K562 (cell line): ENCODE results near the gene ASGR2. TPM values are rescaled to one million over a fixed set of nuclear protein-coding genes. Genes with fewer than 3 reads are reported as not detected.

Experiments
- ATAC-seq: fragments of 200-7000 bp; cut with Tn5 transposase; 3 replicates; pipeline ENCODE4 v1.9.1; 2020; ENCODE audit warnings: moderate library complexity
- BruUV-seq: library from RNA; stranded (reverse); fragments of 400-500 nt; replicated peaks from 2 replicates; lab custom pipeline; 2021; lab: Mats Ljungman, UMichigan
- CTCF ChIA-PET: fragments of 300-600 bp; formaldehyde crosslinking; extraction: SDS; loops from one replicate; lab custom pipeline; 2021; ENCODE audit warnings: low intra/inter-chr PET ratio; lab: Yijun Ruan, JAX
- POLR2A ChIA-PET: fragments of 300-600, 350-650 bp; sonication (Branson Sonifier 250); formaldehyde crosslinking; extraction: SDS; loops from one replicate; lab custom pipeline; 2021; ENCODE audit warnings: antibody characterized with exemption, inconsistent platforms; lab: Yijun Ruan, JAX
- DNase-seq, 4 experiments: peaks; one replicate each; pipeline versions ENCODE4 v3.0.0 to v3.0.0-alpha.2; 2011 to 2018; ENCODE audit warnings: low spot score in 3 of 4, mixed read lengths in 3 of 4; ENCODE audit errors: extremely low read depth in 1 of 4
- FAIRE-seq: peaks from 2 replicates; lab custom pipeline; 2011; peaks lifted over from hg19 to GRCh38; lab: Jason Lieb, UNC
- H2AFZ ChIP-seq: 2 replicates; pipeline ENCODE4 v1.6.0; 2011; ENCODE audit warnings: low read depth, low read length, control low read depth, inconsistent platforms
- H3K27ac ChIP-seq: fragments of 200-600 bp; 3 replicates; pipeline ENCODE4 v1.8.0; 2011; ENCODE audit warnings: low read depth, mild to moderate bottlenecking, control low read depth, inconsistent platforms, low read length, moderate library complexity, mixed read lengths; ENCODE audit errors: extremely low read depth
- H3K27me3 ChIP-seq, 2 experiments: fragments of 300-600 bp in 1 of 2; 2 replicates in 1 of 2; 3 replicates in 1 of 2; pipeline versions ENCODE4 v1.6.0 to v1.8.0; 2011; ENCODE audit warnings: inconsistent platforms in 2 of 2, low read length in 2 of 2, mild to moderate bottlenecking in 1 of 2, mixed read lengths in 1 of 2, moderate library complexity in 1 of 2; ENCODE audit not compliant: control insufficient read depth in 2 of 2, insufficient read depth in 2 of 2
- H3K36me3 ChIP-seq: fragments of 300-600 bp; 3 replicates; pipeline ENCODE4 v1.8.0; 2011; ENCODE audit warnings: mild to moderate bottlenecking, low read length, inconsistent platforms; ENCODE audit not compliant: control insufficient read depth, insufficient read depth
- H3K4me1 ChIP-seq, 2 experiments: fragments of 200-600 bp in 1 of 2; replicated peaks in 1 of 2; 2 replicates in 1 of 2; 3 replicates in 1 of 2; pipeline versions ENCODE4 v1.5.1 to v1.8.0; 2011; ENCODE audit warnings: inconsistent platforms in 2 of 2, low read length in 2 of 2, mild to moderate bottlenecking in 1 of 2, mixed read lengths in 1 of 2, moderate library complexity in 1 of 2; ENCODE audit not compliant: control insufficient read depth in 2 of 2, insufficient read depth in 2 of 2
- H3K4me2 ChIP-seq: 2 replicates; pipeline ENCODE4 v1.6.1; 2011; ENCODE audit warnings: low read length, control low read depth, inconsistent platforms, mixed read lengths; ENCODE audit not compliant: insufficient read depth
- H3K4me3 ChIP-seq: fragments of 200-600 bp; sonication (generic), shearing (Covaris generic); 2 replicates; pipeline ENCODE4 v1.5.1; 2016; ENCODE audit warnings: control low read depth, inconsistent platforms
- H3K79me2 ChIP-seq: fragments of 200-600 bp; 3 replicates; pipeline ENCODE4 v1.8.0; 2011; ENCODE audit warnings: low read length, inconsistent platforms; ENCODE audit not compliant: control insufficient read depth, insufficient read depth
- H3K9ac ChIP-seq, 2 experiments: 2 replicates each; pipeline versions ENCODE4 v1.6.0 to v1.6.1; 2011; ENCODE audit warnings: low read depth in 2 of 2, low read length in 2 of 2, control low read depth in 1 of 2, inconsistent platforms in 1 of 2, mild to moderate bottlenecking in 1 of 2, mixed read lengths in 1 of 2; ENCODE audit not compliant: insufficient read depth in 1 of 2
- H3K9me1 ChIP-seq: one replicate; pipeline ENCODE4 v1.6.0; 2011; ENCODE audit warnings: inconsistent platforms, mild to moderate bottlenecking, low read length, moderate library complexity; ENCODE audit not compliant: control insufficient read depth, insufficient read depth
- H3K9me3 ChIP-seq: replicated peaks from 2 replicates; pipeline ENCODE4 v1.5.1; 2011; ENCODE audit warnings: low read depth, low read length, inconsistent platforms; ENCODE audit not compliant: control insufficient read depth, insufficient read depth
- H4K20me1 ChIP-seq: replicated peaks from 2 replicates; pipeline ENCODE4 v1.6.1; 2011; ENCODE audit warnings: low read length, inconsistent platforms, mixed read lengths; ENCODE audit not compliant: control insufficient read depth, insufficient read depth
- ARID2 ChIP-seq: fragments of 450-650 bp; IDR thresholded peaks from 2 replicates; pipeline ENCODE4 v1.6.1; 2017; ENCODE audit warnings: antibody characterized with exemption, mild to moderate bottlenecking
- CBFA2T3 ChIP-seq: fragments of 450-650 bp; IDR thresholded peaks from 2 replicates; pipeline ENCODE4 v1.6.1; 2017
- CCNT2 ChIP-seq: IDR thresholded peaks from 2 replicates; pipeline ENCODE4 v1.6.1; 2011; ENCODE audit warnings: borderline replicate concordance, low read depth, mild to moderate bottlenecking, moderate library complexity, mixed read lengths, low read length; ENCODE audit not compliant: insufficient read length; ENCODE audit errors: extremely low read depth
- HNRNPL ChIP-seq: fragments of 200-400 bp; formaldehyde crosslinking; IDR thresholded peaks from 2 replicates; pipeline ENCODE4 v1.6.1; 2017; ENCODE audit warnings: low read depth, mild to moderate bottlenecking, low read length
- NRF1 ChIP-seq, 2 experiments: fragments of 450-650 bp; IDR thresholded peaks in 1 of 2; conservative IDR thresholded peaks in 1 of 2; 2 replicates each; pipeline ENCODE4 v1.6.1; 2014; ENCODE audit warnings: mild to moderate bottlenecking in 2 of 2
- POLR2A ChIP-seq: fragments of 450-650 bp; conservative IDR thresholded peaks from 2 replicates; pipeline ENCODE4 v1.6.1; 2016
- SMAD4 ChIP-seq: fragments of 250-450 bp; sonication (Bioruptor Pico); conservative IDR thresholded peaks from 2 replicates; pipeline ENCODE4 v1.8.0; 2021; ENCODE audit warnings: inconsistent platforms, mild to moderate bottlenecking, moderate library complexity
- SREBF2 ChIP-seq: sonication (generic); formaldehyde crosslinking; IDR thresholded peaks from 2 replicates; pipeline ENCODE4 v1.4.0; 2020; ENCODE audit warnings: mild to moderate bottlenecking, missing genetic modification reagents
- SRSF1 ChIP-seq: fragments of 200-400 bp; formaldehyde crosslinking; IDR thresholded peaks from 2 replicates; pipeline ENCODE4 v1.6.1; 2017; ENCODE audit warnings: mild to moderate bottlenecking, low read depth, low read length, moderate library complexity
- TAF7 ChIP-seq: fragments of 450-650 bp; IDR thresholded peaks from 2 replicates; pipeline ENCODE4 v1.6.1; 2016; ENCODE audit warnings: missing genetic modification characterization, missing compliant biosample characterization
- TEAD1 ChIP-seq, 2 experiments: fragments of 450-650 bp in 1 of 2; sonication (generic) in 1 of 2; formaldehyde crosslinking; IDR thresholded peaks; 2 replicates each; pipeline versions ENCODE4 v1.4.0 to v1.8.0; 2020 to 2022; ENCODE audit warnings: mild to moderate bottlenecking in 2 of 2, missing genetic modification reagents in 1 of 2
- TRIM28 ChIP-seq: fragments of 450-650 bp; IDR thresholded peaks from 2 replicates; pipeline ENCODE4 v1.6.1; 2017
- ZNF165 ChIP-seq: fragments of 250-450 bp; sonication (Bioruptor Pico); IDR thresholded peaks from 2 replicates; pipeline ENCODE4 v1.4.0; 2020; ENCODE audit warnings: borderline replicate concordance
- ZNF175 ChIP-seq: fragments of 200-800 bp; sonication (Bioruptor generic); IDR thresholded peaks from 2 replicates; pipeline ENCODE4 v1.6.1; 2016; ENCODE audit warnings: low read depth, mild to moderate bottlenecking, missing genetic modification characterization, missing compliant biosample characterization
- ZNF239 ChIP-seq: fragments of 250-450 bp; sonication (Bioruptor Pico); IDR thresholded peaks from 2 replicates; pipeline ENCODE4 v1.4.0; 2020; ENCODE audit warnings: mild to moderate bottlenecking
- ZNF431 ChIP-seq: sonication (generic); formaldehyde crosslinking; IDR thresholded peaks from 2 replicates; pipeline ENCODE4 v1.8.0; 2022; ENCODE audit warnings: mild to moderate bottlenecking, missing genetic modification reagents
- WGBS: fragments of 100-300 bp; shearing (Covaris generic); methylation state at CpG from one replicate; pipeline ENCODE4 v1.1.6; 2016; ENCODE audit warnings: low coverage, mixed read lengths; ENCODE audit not compliant: insufficient coverage; ENCODE audit errors: missing lambda C conversion rate; 5-methylcytosine and 5-hydroxymethylcytosine counted together
- in situ Hi-C: fragments of 300-500 bp; cut with MboI; formaldehyde crosslinking; loops from 4 replicates; pipeline ENCODE4 v1.15.0; 2018; ENCODE audit warnings: inconsistent platforms, mixed read lengths
- intact Hi-C: fragments of 100-400 bp; cut with micrococcal nuclease; formaldehyde crosslinking; loops from 2 replicates; pipeline ENCODE4 v1.14.2; 2022
- polyA plus RNA-seq, 8 experiments: library from polyadenylated mRNA; depleted of rRNA in 4 of 8; stranded (reverse) in 5 of 8; unstranded in 3 of 8; fragments of >200 nt; fragmentation: Nextera tagmentation in 2 of 8; fragmentation: Illumina TruSeq in 1 of 8; extraction: Ambion mirVana in 2 of 8; extraction: Trizol in 1 of 8; gene quantifications; 2 replicates each; pipeline versions ENCODE4 v1.2.1 to v1.2.3, GENCODE V29; 2011 to 2014; ENCODE audit warnings: inconsistent platforms in 1 of 8, missing spikeins in 1 of 8
- total RNA-seq, 7 experiments: library from RNA; depleted of rRNA in 6 of 7; stranded (reverse); fragments of >200 nt in 6 of 7; fragmentation: Illumina TruSeq in 2 of 7; extraction: Trizol in 2 of 7; gene quantifications; 2 replicates each; pipeline versions ENCODE4 v1.2.1 to v1.2.3, GENCODE V29; 2011 to 2021; ENCODE audit warnings: low replicate concordance in 1 of 7
- TF ChIP-seq, protein P1 (sequence below): fragments of 250-450 bp; sonication (Bioruptor Pico); IDR thresholded peaks from 2 replicates; pipeline ENCODE4 v1.8.0; 2021; ENCODE audit warnings: moderate library complexity, mild to moderate bottlenecking, inconsistent platforms
- TF ChIP-seq, protein P2 (sequence below): fragments of 450-650 bp; IDR thresholded peaks from 2 replicates; pipeline ENCODE4 v1.6.1; 2018; ENCODE audit warnings: mild to moderate bottlenecking, low read depth; ENCODE audit not compliant: partially characterized antibody
- TF ChIP-seq, protein P3 (sequence below): fragments of 450-650 bp; IDR thresholded peaks from 2 replicates; pipeline ENCODE4 v1.6.1; 2018; ENCODE audit not compliant: partially characterized antibody

ASGR2 gene
- total and polyA plus RNA-seq, 9 of the 15 experiments (the other 6 are each of a cell fraction or from before 2014, with no cell fraction given) = not detected

DNA sequence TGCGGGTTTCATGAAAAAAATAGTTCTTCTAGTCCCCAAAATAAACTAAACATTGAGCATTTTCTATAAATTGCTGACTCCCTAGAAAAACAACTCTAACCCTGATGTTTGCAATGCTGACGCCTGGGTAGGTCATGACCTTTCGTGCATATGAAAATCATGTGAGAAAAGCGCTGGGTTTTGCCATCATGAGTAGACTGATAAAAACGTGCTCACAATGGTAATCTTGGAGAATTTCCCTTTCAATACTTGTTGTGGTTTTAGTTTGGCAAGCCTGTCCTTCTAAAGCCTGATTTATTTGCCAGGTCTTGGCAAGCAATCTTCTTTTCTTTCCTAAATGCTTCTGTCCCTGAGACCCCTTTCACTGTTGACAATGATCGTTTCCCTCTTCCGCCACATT lies 30.5 kb downstream of the ASGR2 start (continued):
- TF ChIP-seq SREBF2 (CRISPR knock-in tag) (no peak), TAF7 (tag) (no peak), TEAD1 (CRISPR knock-in tag; IDR thresholded peaks at IDR 0.05) (no peak)
- TF ChIP-seq, all 486 proteins: peak for 2

DNA sequence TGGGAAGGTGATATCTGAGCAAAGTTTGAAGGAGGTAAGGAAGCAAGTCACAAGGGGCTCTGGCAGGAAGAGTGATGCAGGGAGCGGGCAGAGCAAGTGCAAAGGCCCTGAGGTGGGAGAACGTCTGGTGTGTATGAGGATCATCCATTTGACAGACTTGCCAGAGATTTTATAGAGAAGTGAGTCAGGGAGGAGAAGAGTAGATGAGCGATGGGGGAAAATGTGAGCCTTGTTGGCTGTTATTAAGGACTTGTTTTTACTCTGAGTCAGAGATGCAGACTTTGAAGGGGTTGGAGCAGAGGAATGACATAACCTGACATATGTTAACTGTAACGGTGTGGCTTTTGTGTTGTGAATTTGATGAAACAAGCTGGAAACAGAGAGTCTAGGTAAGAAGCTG lies 31.0 kb downstream of the ASGR2 start:
- no peak overlapping the region for H3K27ac ChIP-seq
- 4% methylated on average over 4 of the region's 4 CpGs for WGBS
- H3K9ac ChIP-seq = no peak overlapping the region
- no peaks in the 10 kb centered on the region for H3K36me3 ChIP-seq
- DNase-seq (no peak), FAIRE-seq (no peak), ATAC-seq (no peak)
- H3K4me1 ChIP-seq = no peaks in the 10 kb centered on the region; a peak in 1 of 5 replicates
- no peaks in the 10 kb centered on the region for H4K20me1 ChIP-seq
- TF ChIP-seq ARID2 (no peak), ZNF431 (CRISPR knock-in tag) (no peak), TRIM28 (no peak), ZNF165 (no peak), CCNT2 (no peak), SMAD4 (CRISPR knock-in tag) (no peak), ZNF239 (no peak), HNRNPL (no peak), POLR2A (no peak), NRF1 (conservative IDR thresholded peaks at IDR 0.05 in 1 of 2, IDR thresholded peaks at IDR 0.05 in 1 of 2) (no peak), ZNF175 (CRISPR knock-in tag) (no peak), SRSF1 (no peak), CBFA2T3 (no peak)
- TF ChIP-seq, protein P1, sequence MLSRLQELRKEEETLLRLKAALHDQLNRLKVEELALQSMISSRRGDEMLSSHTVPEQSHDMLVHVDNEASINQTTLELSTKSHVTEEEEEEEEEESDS (CRISPR knock-in tag) = no peak
- TF ChIP-seq, protein P2, sequence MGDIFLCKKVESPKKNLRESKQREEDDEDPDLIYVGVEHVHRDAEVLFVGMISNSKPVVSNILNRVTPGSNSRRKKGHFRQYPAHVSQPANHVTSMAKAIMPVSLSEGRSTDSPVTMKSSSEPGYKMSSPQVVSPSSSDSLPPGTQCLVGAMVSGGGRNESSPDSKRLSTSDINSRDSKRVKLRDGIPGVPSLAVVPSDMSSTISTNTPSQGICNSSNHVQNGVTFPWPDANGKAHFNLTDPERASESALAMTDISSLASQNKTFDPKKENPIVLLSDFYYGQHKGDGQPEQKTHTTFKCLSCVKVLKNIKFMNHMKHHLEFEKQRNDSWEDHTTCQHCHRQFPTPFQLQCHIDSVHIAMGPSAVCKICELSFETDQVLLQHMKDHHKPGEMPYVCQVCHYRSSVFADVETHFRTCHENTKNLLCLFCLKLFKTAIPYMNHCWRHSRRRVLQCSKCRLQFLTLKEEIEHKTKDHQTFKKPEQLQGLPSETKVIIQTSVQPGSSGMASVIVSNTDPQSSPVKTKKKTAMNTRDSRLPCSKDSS = no peak
- TF ChIP-seq, protein P3, sequence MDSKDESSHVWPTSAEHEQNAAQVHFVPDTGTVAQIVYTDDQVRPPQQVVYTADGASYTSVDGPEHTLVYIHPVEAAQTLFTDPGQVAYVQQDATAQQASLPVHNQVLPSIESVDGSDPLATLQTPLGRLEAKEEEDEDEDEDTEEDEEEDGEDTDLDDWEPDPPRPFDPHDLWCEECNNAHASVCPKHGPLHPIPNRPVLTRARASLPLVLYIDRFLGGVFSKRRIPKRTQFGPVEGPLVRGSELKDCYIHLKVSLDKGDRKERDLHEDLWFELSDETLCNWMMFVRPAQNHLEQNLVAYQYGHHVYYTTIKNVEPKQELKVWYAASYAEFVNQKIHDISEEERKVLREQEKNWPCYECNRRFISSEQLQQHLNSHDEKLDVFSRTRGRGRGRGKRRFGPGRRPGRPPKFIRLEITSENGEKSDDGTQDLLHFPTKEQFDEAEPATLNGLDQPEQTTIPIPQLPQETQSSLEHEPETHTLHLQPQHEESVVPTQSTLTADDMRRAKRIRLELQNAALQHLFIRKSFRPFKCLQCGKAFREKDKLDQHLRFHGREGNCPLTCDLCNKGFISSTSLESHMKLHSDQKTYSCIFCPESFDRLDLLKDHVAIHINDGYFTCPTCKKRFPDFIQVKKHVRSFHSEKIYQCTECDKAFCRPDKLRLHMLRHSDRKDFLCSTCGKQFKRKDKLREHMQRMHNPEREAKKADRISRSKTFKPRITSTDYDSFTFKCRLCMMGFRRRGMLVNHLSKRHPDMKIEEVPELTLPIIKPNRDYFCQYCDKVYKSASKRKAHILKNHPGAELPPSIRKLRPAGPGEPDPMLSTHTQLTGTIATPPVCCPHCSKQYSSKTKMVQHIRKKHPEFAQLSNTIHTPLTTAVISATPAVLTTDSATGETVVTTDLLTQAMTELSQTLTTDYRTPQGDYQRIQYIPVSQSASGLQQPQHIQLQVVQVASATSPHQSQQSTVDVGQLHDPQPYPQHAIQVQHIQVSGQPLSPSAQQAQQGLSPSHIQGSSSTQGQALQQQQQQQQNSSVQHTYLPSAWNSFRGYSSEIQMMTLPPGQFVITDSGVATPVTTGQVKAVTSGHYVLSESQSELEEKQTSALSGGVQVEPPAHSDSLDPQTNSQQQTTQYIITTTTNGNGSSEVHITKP = no peak
- ChIA-PET CTCF (no interaction called here), POLR2A (no interaction called here)
- H3K4me3 ChIP-seq = no peak overlapping the region
- H3K4me2 ChIP-seq = no peak overlapping the region
- H3K9me1 ChIP-seq = no peaks in the 10 kb centered on the region
- no peaks in the 10 kb centered on the region for H3K9me3 ChIP-seq
- no TSS peak for BruUV-seq
- H2AFZ ChIP-seq = no peak overlapping the region
- H3K79me2 ChIP-seq = no peaks in the 10 kb centered on the region
- H3K27me3 ChIP-seq = peaks cover 8 to 29% of the 10 kb centered on the region in 2 experiments; a peak in 4 of 5 replicates
- intact Hi-C loops = no loop called here
- in situ Hi-C loops = no loop called here
